ENCODE data around the gene NTHL1. TPM values are rescaled to one million over a fixed set of nuclear protein-coding genes. Genes with fewer than 3 reads are reported as not detected.

NTHL1 gene
- total RNA-seq, 1 donor from 2014 or later = 50.7 TPM

GRCh38 chr16:2027024-2028010, 20.3 kb downstream of the NTHL1 start:
- no peaks in the 10 kb centered on the region for H3K36me3 Mint-ChIP-seq (ENCODE audit: low read depth)
- H3K27me3 Mint-ChIP-seq (ENCODE audit: low read depth) = peaks cover 40% of the 10 kb centered on the region
- H3K4me3 Mint-ChIP-seq = peak overlapping the region; percentile 82
- DNase-seq (ENCODE audit: low read depth, low spot score) = no peak
- TF ChIP-seq, protein P1, sequence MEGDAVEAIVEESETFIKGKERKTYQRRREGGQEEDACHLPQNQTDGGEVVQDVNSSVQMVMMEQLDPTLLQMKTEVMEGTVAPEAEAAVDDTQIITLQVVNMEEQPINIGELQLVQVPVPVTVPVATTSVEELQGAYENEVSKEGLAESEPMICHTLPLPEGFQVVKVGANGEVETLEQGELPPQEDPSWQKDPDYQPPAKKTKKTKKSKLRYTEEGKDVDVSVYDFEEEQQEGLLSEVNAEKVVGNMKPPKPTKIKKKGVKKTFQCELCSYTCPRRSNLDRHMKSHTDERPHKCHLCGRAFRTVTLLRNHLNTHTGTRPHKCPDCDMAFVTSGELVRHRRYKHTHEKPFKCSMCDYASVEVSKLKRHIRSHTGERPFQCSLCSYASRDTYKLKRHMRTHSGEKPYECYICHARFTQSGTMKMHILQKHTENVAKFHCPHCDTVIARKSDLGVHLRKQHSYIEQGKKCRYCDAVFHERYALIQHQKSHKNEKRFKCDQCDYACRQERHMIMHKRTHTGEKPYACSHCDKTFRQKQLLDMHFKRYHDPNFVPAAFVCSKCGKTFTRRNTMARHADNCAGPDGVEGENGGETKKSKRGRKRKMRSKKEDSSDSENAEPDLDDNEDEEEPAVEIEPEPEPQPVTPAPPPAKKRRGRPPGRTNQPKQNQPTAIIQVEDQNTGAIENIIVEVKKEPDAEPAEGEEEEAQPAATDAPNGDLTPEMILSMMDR (conservative IDR thresholded peaks at IDR 0.05) = no peak
- H3K27ac Mint-ChIP-seq (ENCODE audit: unreplicated experiment) = no peak overlapping the region
- peaks cover 21% of the 10 kb centered on the region for H3K4me1 Mint-ChIP-seq
- H3K9me3 Mint-ChIP-seq = no peaks in the 10 kb centered on the region

DNA sequence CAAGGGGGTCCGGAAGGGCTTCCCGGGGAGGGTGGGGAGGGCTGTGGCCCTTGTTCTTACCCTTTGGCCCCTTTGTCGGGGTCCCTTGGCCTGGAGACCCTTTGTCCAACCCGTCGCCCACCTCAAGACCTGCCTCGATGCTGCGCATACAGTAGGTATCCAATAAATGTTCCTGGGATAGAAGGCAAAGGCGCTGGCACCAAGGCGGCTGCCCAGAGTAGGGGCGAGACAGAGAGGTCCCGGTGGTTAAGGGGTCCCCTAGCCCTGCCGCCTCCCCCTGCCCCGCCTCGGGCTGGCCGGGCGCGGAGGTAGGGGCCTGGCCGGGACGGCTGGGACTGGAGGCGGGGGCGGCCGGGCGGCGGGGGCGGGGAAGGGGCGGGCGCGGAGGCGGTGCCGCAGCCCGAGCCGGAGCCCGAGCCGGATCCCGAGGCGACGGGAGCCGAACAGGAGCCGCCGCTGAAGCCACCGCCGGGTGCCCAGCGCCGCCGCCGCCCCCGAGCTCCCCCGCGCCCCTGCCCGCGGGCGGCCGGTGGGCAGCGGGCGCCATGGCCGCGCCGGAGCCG, 21.1 kb downstream of the NTHL1 start, which contains the start of gene NHERF2:
Gene NHERF2 (plus strand): TSS at position 442 of the 563 bp plus-strand sequence. CDS start 104 bp downstream, at position 546.
- Mint-ChIP-seq H3K9me3 (no peaks in the 10 kb centered on the region), H3K27me3 (ENCODE audit: low read depth) (peaks cover 48% of the 10 kb centered on the region), H3K4me1 (peaks cover 21% of the 10 kb centered on the region), H3K4me3 (peak within 1 kb of the TSS; percentile 82), H3K36me3 (ENCODE audit: low read depth) (no peaks in the 10 kb centered on the region), H3K27ac (ENCODE audit: unreplicated experiment) (no peak within 1 kb of the TSS)
- TF ChIP-seq, protein P1 (conservative IDR thresholded peaks at IDR 0.05) = no peak
- DNase-seq (ENCODE audit: low read depth, low spot score) = no peak

DNA sequence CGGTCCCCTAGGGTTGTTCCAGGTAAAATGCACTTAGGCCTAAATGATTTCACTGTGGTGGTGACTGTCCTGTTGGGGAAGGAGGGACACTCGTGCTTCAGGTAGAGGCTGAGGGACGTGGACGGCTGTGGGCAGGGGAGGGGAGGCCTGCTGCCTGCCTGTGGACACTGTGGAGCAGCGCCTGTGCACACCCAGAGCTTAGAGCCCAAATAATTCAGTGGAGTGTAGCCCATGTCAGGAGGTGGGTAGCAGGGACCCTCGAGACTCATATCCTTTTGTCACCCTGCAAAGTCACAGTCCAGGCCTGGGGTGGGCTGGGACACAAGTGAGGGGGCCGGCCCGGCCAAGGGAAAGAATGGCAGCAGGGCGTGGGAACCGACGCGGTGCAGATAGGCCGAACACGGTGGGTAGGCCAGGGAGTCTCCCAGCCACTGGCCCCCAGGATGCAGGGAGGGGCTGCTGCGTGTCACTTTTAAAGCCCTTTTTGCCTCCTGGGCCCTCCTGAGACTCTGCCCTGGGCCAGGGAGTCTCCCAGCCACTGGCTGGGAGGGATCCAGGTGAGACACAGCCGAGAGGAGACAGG, 21.7 kb downstream of the NTHL1 start:
- H3K27me3 Mint-ChIP-seq (ENCODE audit: low read depth) = peaks cover 53% of the 10 kb centered on the region
- peak overlapping the region; percentile 76 for H3K4me3 Mint-ChIP-seq
- no peaks in the 10 kb centered on the region for H3K9me3 Mint-ChIP-seq
- DNase-seq (ENCODE audit: low read depth, low spot score) = no peak
- no peak overlapping the region for H3K27ac Mint-ChIP-seq (ENCODE audit: unreplicated experiment)
- TF ChIP-seq, protein P1 (conservative IDR thresholded peaks at IDR 0.05) = no peak
- H3K36me3 Mint-ChIP-seq (ENCODE audit: low read depth) = no peaks in the 10 kb centered on the region
- peaks cover 21% of the 10 kb centered on the region for H3K4me1 Mint-ChIP-seq

GRCh38 chr16:2025251-2025650, 22.4 kb downstream of the NTHL1 start:
- Mint-ChIP-seq H3K27ac (ENCODE audit: unreplicated experiment) (no peak overlapping the region), H3K36me3 (ENCODE audit: low read depth) (no peaks in the 10 kb centered on the region), H3K9me3 (no peaks in the 10 kb centered on the region), H3K4me1 (peaks cover 26% of the 10 kb centered on the region), H3K27me3 (ENCODE audit: low read depth) (peaks cover 60% of the 10 kb centered on the region), H3K4me3 (peak overlapping the region; percentile 76)
- TF ChIP-seq, protein P1 (conservative IDR thresholded peaks at IDR 0.05) = no peak
- no peak for DNase-seq (ENCODE audit: low read depth, low spot score)

- Mint-ChIP-seq H3K4me3 (peak overlapping the region; percentile 73), H3K36me3 (ENCODE audit: low read depth) (no peaks in the 10 kb centered on the region), H3K4me1 (peaks cover 26% of the 10 kb centered on the region), H3K27me3 (ENCODE audit: low read depth) (peaks cover 65% of the 10 kb centered on the region), H3K27ac (ENCODE audit: unreplicated experiment) (no peak overlapping the region), H3K9me3 (no peaks in the 10 kb centered on the region)
- TF ChIP-seq, protein P1 (conservative IDR thresholded peaks at IDR 0.05) = no peak
- no peak for DNase-seq (ENCODE audit: low read depth, low spot score)
Observed at GRCh38 chr16:2024032-2024420, 23.6 kb downstream of the NTHL1 start.

Measured in neural crest cell (in vitro differentiated cells).